Measurements from ENCODE around the gene NGRN.
"Not testable (repeated sequence)": the region's sequence is repeated elsewhere in the genome, so short reads cannot be mapped to it uniquely, and the experiment has no call there.

NGRN gene

GRCh38 chr15:90294159-90294558 is 28.7 kb downstream of the NGRN start:
- Histone ChIP-seq H3K14ac (ENCODE audit: low read length) (no peak overlapping the region), H4K8ac (ENCODE audit: low read depth, low read length) (no peak overlapping the region), H3K9ac (ENCODE audit: low read length) (no peak overlapping the region), H3K18ac (ENCODE audit: low read length) (no peak overlapping the region), H3K9me3 (ENCODE audit: insufficient read depth, low read depth, low read length) (no peaks in the 10 kb centered on the region), H3K27me3 (ENCODE audit: insufficient read depth, low read length) (no peaks in the 10 kb centered on the region), H4K12ac (ENCODE audit: low read depth, low read length) (no peak overlapping the region), H3K79me1 (ENCODE audit: low read length) (no peaks in the 10 kb centered on the region), H3K4ac (ENCODE audit: low read depth, low read length) (no peak overlapping the region), H2AFZ (ENCODE audit: insufficient read depth, low read length, poor library complexity) (no peak overlapping the region), H2BK5ac (ENCODE audit: low read depth, low read length, poor library complexity) (no peak overlapping the region), H3K27ac (ENCODE audit: low read depth, low read length) (no peak overlapping the region), H3K36me3 (ENCODE audit: control insufficient read depth in 1 of 2, insufficient read depth in 2 of 2, low read length in 2 of 2) (no peaks in the 10 kb centered on the region), H2AK5ac (ENCODE audit: low read length) (no peak overlapping the region), H3K4me3 (ENCODE audit: low read depth, low read length) (no peak overlapping the region), H3K4me1 (ENCODE audit: control insufficient read depth in 1 of 2, insufficient read depth in 2 of 2, low read length in 2 of 2) (peaks cover 2 to 8% of the 10 kb centered on the region in 2 experiments), H3K4me2 (ENCODE audit: low read length) (no peak overlapping the region), H4K91ac (ENCODE audit: low read depth, low read length) (no peak overlapping the region), H2BK120ac (ENCODE audit: insufficient read depth, low read length, poor library complexity) (no peak overlapping the region), H2BK12ac (ENCODE audit: low read length) (no peak overlapping the region), H3K79me2 (ENCODE audit: control insufficient read depth, insufficient read depth, low read length, poor library complexity) (no peaks in the 10 kb centered on the region), H3K23ac (ENCODE audit: low read length) (no peak overlapping the region)
- DNase-seq: no peak
- WGBS (ENCODE audit: extremely low coverage, insufficient coverage, insufficient read length): no CpG with 5 or more reads among the region's 6 CpGs

- Histone ChIP-seq H3K36me3 (ENCODE audit: control insufficient read depth in 1 of 2, insufficient read depth in 2 of 2, low read length in 2 of 2) (no peaks in the 10 kb centered on the region), H4K12ac (ENCODE audit: low read depth, low read length) (no peak overlapping the region), H3K4me1 (ENCODE audit: control insufficient read depth in 1 of 2, insufficient read depth in 2 of 2, low read length in 2 of 2) (peaks cover 2 to 8% of the 10 kb centered on the region in 2 experiments), H3K27me3 (ENCODE audit: insufficient read depth, low read length) (no peaks in the 10 kb centered on the region), H3K18ac (ENCODE audit: low read length) (no peak overlapping the region), H3K14ac (ENCODE audit: low read length) (no peak overlapping the region), H4K8ac (ENCODE audit: low read depth, low read length) (no peak overlapping the region), H3K79me1 (ENCODE audit: low read length) (no peaks in the 10 kb centered on the region), H2AK5ac (ENCODE audit: low read length) (no peak overlapping the region), H3K9ac (ENCODE audit: low read length) (no peak overlapping the region), H3K79me2 (ENCODE audit: control insufficient read depth, insufficient read depth, low read length, poor library complexity) (no peaks in the 10 kb centered on the region), H2BK5ac (ENCODE audit: low read depth, low read length, poor library complexity) (no peak overlapping the region), H3K9me3 (ENCODE audit: insufficient read depth, low read depth, low read length) (no peaks in the 10 kb centered on the region), H2BK12ac (ENCODE audit: low read length) (no peak overlapping the region), H3K4me3 (ENCODE audit: low read depth, low read length) (no peak overlapping the region), H3K4ac (ENCODE audit: low read depth, low read length) (no peak overlapping the region), H3K27ac (ENCODE audit: low read depth, low read length) (no peak overlapping the region), H2AFZ (ENCODE audit: insufficient read depth, low read length, poor library complexity) (no peak overlapping the region), H3K23ac (ENCODE audit: low read length) (no peak overlapping the region), H3K4me2 (ENCODE audit: low read length) (no peak overlapping the region), H2BK120ac (ENCODE audit: insufficient read depth, low read length, poor library complexity) (no peak overlapping the region), H4K91ac (ENCODE audit: low read depth, low read length) (no peak overlapping the region)
- no CpG with 5 or more reads among the region's 16 CpGs for WGBS (ENCODE audit: extremely low coverage, insufficient coverage, insufficient read length)
- no peak for DNase-seq
Observed at GRCh38 chr15:90294601-90295269, 29.3 kb downstream of the NGRN start.

GRCh38 chr15:90295270-90295648 is 29.8 kb downstream of the NGRN start:
- Histone ChIP-seq H3K4me3 (ENCODE audit: low read depth, low read length) (no peak overlapping the region), H3K27me3 (ENCODE audit: insufficient read depth, low read length) (no peaks in the 10 kb centered on the region), H3K4ac (ENCODE audit: low read depth, low read length) (no peak overlapping the region), H3K4me1 (ENCODE audit: control insufficient read depth in 1 of 2, insufficient read depth in 2 of 2, low read length in 2 of 2) (peaks cover 2 to 8% of the 10 kb centered on the region in 2 experiments), H2BK12ac (ENCODE audit: low read length) (no peak overlapping the region), H3K14ac (ENCODE audit: low read length) (no peak overlapping the region), H3K9me3 (ENCODE audit: insufficient read depth, low read depth, low read length) (no peaks in the 10 kb centered on the region), H4K12ac (ENCODE audit: low read depth, low read length) (no peak overlapping the region), H3K79me2 (ENCODE audit: control insufficient read depth, insufficient read depth, low read length, poor library complexity) (no peaks in the 10 kb centered on the region), H2AFZ (ENCODE audit: insufficient read depth, low read length, poor library complexity) (no peak overlapping the region), H2BK120ac (ENCODE audit: insufficient read depth, low read length, poor library complexity) (no peak overlapping the region), H2BK5ac (ENCODE audit: low read depth, low read length, poor library complexity) (no peak overlapping the region), H3K18ac (ENCODE audit: low read length) (no peak overlapping the region), H3K4me2 (ENCODE audit: low read length) (no peak overlapping the region), H3K9ac (ENCODE audit: low read length) (no peak overlapping the region), H3K36me3 (ENCODE audit: control insufficient read depth in 1 of 2, insufficient read depth in 2 of 2, low read length in 2 of 2) (no peaks in the 10 kb centered on the region), H3K27ac (ENCODE audit: low read depth, low read length) (no peak overlapping the region), H4K91ac (ENCODE audit: low read depth, low read length) (no peak overlapping the region), H2AK5ac (ENCODE audit: low read length) (no peak overlapping the region), H4K8ac (ENCODE audit: low read depth, low read length) (no peak overlapping the region), H3K79me1 (ENCODE audit: low read length) (no peaks in the 10 kb centered on the region), H3K23ac (ENCODE audit: low read length) (no peak overlapping the region)
- DNase-seq: no peak
- WGBS (ENCODE audit: extremely low coverage, insufficient coverage, insufficient read length): no CpG with 5 or more reads among the region's 10 CpGs

- H3K23ac ChIP-seq (ENCODE audit: low read length); H3K4ac ChIP-seq (ENCODE audit: low read depth, low read length); H3K36me3 ChIP-seq (ENCODE audit: control insufficient read depth in 1 of 2, insufficient read depth in 2 of 2, low read length in 2 of 2); H3K4me2 ChIP-seq (ENCODE audit: low read length); H2AK5ac ChIP-seq (ENCODE audit: low read length); H4K91ac ChIP-seq (ENCODE audit: low read depth, low read length); H4K12ac ChIP-seq (ENCODE audit: low read depth, low read length); H3K14ac ChIP-seq (ENCODE audit: low read length); H3K27me3 ChIP-seq (ENCODE audit: insufficient read depth, low read length); H3K27ac ChIP-seq (ENCODE audit: low read depth, low read length); H3K9me3 ChIP-seq (ENCODE audit: insufficient read depth, low read depth, low read length); DNase-seq; H2BK120ac ChIP-seq (ENCODE audit: insufficient read depth, low read length, poor library complexity); H3K9ac ChIP-seq (ENCODE audit: low read length); H3K79me2 ChIP-seq (ENCODE audit: control insufficient read depth, insufficient read depth, low read length, poor library complexity); H3K4me3 ChIP-seq (ENCODE audit: low read depth, low read length); H2BK12ac ChIP-seq (ENCODE audit: low read length); H2BK5ac ChIP-seq (ENCODE audit: low read depth, low read length, poor library complexity); H3K18ac ChIP-seq (ENCODE audit: low read length); H2AFZ ChIP-seq (ENCODE audit: insufficient read depth, low read length, poor library complexity); H4K8ac ChIP-seq (ENCODE audit: low read depth, low read length); H3K79me1 ChIP-seq (ENCODE audit: low read length): not testable (repeated sequence)
- peaks cover 2 to 11% of the 10 kb centered on the region in 2 experiments for H3K4me1 ChIP-seq (ENCODE audit: control insufficient read depth in 1 of 2, insufficient read depth in 2 of 2, low read length in 2 of 2)
- no CpG with 5 or more reads among the region's 4 CpGs for WGBS (ENCODE audit: extremely low coverage, insufficient coverage, insufficient read length)
Observed at GRCh38 chr15:90296316-90296884, 30.9 kb downstream of the NGRN start.

Measured in trophoblast cell (in vitro differentiated cells and primary cell).